Measurements from ENCODE around the gene ALDH3B2.

Gene ALDH3B2

GRCh38 chr11:67634366-67635230 is 39.8 kb downstream of the ALDH3B2 start:
- ChIA-PET CTCF (interaction anchor here (0.7 to 2.6 kb wide), 3 partner anchors 25 to 63 kb away, joined by 3 to 8 read pairs (median 3); no protein-coding TSS in a partner anchor), POLR2A (interaction anchor here (0.6 kb wide), 1 partner anchor 17 kb away, joined by 5 read pairs; no protein-coding TSS in a partner anchor)
- Histone ChIP-seq H3K9me3 (ENCODE audit: control insufficient read depth, insufficient read depth, low read depth, low read length) (no peaks in the 10 kb centered on the region), H3K4me3 (ENCODE audit: low read depth, low read length) (no peak overlapping the region), H3K4me1 (ENCODE audit: control insufficient read depth, insufficient read depth, low read length) (no peaks in the 10 kb centered on the region), H3K27ac (ENCODE audit: extremely low read depth, low read depth, low read length) (no peak overlapping the region), H3K36me3 (ENCODE audit: control insufficient read depth in 2 of 2, insufficient read depth in 1 of 2, low read length in 2 of 2) (no peaks in the 10 kb centered on the region)
- no peak for TF ChIP-seq ZNF416 (tag by site-specific recombination; IDR thresholded peaks at IDR 0.05)
- TF ChIP-seq, protein P1, sequence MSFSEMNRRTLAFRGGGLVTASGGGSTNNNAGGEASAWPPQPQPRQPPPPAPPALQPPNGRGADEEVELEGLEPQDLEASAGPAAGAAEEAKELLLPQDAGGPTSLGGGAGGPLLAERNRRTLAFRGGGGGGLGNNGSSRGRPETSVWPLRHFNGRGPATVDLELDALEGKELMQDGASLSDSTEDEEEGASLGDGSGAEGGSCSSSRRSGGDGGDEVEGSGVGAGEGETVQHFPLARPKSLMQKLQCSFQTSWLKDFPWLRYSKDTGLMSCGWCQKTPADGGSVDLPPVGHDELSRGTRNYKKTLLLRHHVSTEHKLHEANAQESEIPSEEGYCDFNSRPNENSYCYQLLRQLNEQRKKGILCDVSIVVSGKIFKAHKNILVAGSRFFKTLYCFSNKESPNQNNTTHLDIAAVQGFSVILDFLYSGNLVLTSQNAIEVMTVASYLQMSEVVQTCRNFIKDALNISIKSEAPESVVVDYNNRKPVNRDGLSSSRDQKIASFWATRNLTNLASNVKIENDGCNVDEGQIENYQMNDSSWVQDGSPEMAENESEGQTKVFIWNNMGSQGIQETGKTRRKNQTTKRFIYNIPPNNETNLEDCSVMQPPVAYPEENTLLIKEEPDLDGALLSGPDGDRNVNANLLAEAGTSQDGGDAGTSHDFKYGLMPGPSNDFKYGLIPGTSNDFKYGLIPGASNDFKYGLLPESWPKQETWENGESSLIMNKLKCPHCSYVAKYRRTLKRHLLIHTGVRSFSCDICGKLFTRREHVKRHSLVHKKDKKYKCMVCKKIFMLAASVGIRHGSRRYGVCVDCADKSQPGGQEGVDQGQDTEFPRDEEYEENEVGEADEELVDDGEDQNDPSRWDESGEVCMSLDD (tag by site-specific recombination; IDR thresholded peaks at IDR 0.05): no peak
- TF ChIP-seq ZFP41 (tag by site-specific recombination; IDR thresholded peaks at IDR 0.05; ENCODE audit: borderline replicate concordance): no peak
- TF ChIP-seq ZNF560 (tag by site-specific recombination; IDR thresholded peaks at IDR 0.05; ENCODE audit: borderline replicate concordance): no peak
- TF ChIP-seq ZNF76 (tag by site-specific recombination; IDR thresholded peaks at IDR 0.05; ENCODE audit: borderline replicate concordance, low read depth): no peak
- TF ChIP-seq ZNF19 (tag by site-specific recombination; IDR thresholded peaks at IDR 0.05; ENCODE audit: low read depth): no peak
- no peak for TF ChIP-seq ZNF792 (tag by site-specific recombination; IDR thresholded peaks at IDR 0.05)
- TF ChIP-seq OSR2 (tag by site-specific recombination; IDR thresholded peaks at IDR 0.05): no peak
- TF ChIP-seq SALL2 (tag by site-specific recombination; IDR thresholded peaks at IDR 0.05; ENCODE audit: borderline replicate concordance): no peak
- no peak for TF ChIP-seq GLIS2 (tag by site-specific recombination; IDR thresholded peaks at IDR 0.05)
- no peak for TF ChIP-seq ZNF677 (tag by site-specific recombination; IDR thresholded peaks at IDR 0.05)
- TF ChIP-seq ZNF768 (tag by site-specific recombination; IDR thresholded peaks at IDR 0.05): no peak
- TF ChIP-seq ZNF623 (tag by site-specific recombination; IDR thresholded peaks at IDR 0.05): no peak
- no peak for TF ChIP-seq ZNF202 (tag by site-specific recombination; IDR thresholded peaks at IDR 0.05; ENCODE audit: borderline replicate concordance)

- ChIA-PET CTCF (interaction anchor here (2.6 kb wide), 1 partner anchor 26 kb away, joined by 8 read pairs; no protein-coding TSS in a partner anchor), POLR2A (interaction anchor here (0.6 kb wide), 1 partner anchor 17 kb away, joined by 5 read pairs; no protein-coding TSS in a partner anchor)
- no peaks in the 10 kb centered on the region for H3K9me3 ChIP-seq (ENCODE audit: control insufficient read depth, insufficient read depth, low read depth, low read length)
- no peak overlapping the region for H3K4me3 ChIP-seq (ENCODE audit: low read depth, low read length)
- H3K27ac ChIP-seq (ENCODE audit: extremely low read depth, low read depth, low read length): no peak overlapping the region
- no peaks in the 10 kb centered on the region for H3K36me3 ChIP-seq (ENCODE audit: control insufficient read depth in 2 of 2, insufficient read depth in 1 of 2, low read length in 2 of 2)
- H3K4me1 ChIP-seq (ENCODE audit: control insufficient read depth, insufficient read depth, low read length): no peaks in the 10 kb centered on the region
- no peak for TF ChIP-seq BCL11A (tag by site-specific recombination; IDR thresholded peaks at IDR 0.05; ENCODE audit: low read depth)
- TF ChIP-seq ZNF266 (tag by site-specific recombination; IDR thresholded peaks at IDR 0.05; ENCODE audit: low read depth): no peak
- no peak for TF ChIP-seq ZNF501 (tag by site-specific recombination; IDR thresholded peaks at IDR 0.05)
- no peak for TF ChIP-seq MEIS1 (CRISPR knock-in tag; IDR thresholded peaks at IDR 0.05; ENCODE audit: borderline replicate concordance)
- TF ChIP-seq, protein P2, sequence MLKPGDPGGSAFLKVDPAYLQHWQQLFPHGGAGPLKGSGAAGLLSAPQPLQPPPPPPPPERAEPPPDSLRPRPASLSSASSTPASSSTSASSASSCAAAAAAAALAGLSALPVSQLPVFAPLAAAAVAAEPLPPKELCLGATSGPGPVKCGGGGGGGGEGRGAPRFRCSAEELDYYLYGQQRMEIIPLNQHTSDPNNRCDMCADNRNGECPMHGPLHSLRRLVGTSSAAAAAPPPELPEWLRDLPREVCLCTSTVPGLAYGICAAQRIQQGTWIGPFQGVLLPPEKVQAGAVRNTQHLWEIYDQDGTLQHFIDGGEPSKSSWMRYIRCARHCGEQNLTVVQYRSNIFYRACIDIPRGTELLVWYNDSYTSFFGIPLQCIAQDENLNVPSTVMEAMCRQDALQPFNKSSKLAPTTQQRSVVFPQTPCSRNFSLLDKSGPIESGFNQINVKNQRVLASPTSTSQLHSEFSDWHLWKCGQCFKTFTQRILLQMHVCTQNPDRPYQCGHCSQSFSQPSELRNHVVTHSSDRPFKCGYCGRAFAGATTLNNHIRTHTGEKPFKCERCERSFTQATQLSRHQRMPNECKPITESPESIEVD (tag by site-specific recombination; IDR thresholded peaks at IDR 0.05): no peak
- TF ChIP-seq ZNF311 (tag by site-specific recombination; IDR thresholded peaks at IDR 0.05; ENCODE audit: borderline replicate concordance): no peak
- TF ChIP-seq, protein P3, sequence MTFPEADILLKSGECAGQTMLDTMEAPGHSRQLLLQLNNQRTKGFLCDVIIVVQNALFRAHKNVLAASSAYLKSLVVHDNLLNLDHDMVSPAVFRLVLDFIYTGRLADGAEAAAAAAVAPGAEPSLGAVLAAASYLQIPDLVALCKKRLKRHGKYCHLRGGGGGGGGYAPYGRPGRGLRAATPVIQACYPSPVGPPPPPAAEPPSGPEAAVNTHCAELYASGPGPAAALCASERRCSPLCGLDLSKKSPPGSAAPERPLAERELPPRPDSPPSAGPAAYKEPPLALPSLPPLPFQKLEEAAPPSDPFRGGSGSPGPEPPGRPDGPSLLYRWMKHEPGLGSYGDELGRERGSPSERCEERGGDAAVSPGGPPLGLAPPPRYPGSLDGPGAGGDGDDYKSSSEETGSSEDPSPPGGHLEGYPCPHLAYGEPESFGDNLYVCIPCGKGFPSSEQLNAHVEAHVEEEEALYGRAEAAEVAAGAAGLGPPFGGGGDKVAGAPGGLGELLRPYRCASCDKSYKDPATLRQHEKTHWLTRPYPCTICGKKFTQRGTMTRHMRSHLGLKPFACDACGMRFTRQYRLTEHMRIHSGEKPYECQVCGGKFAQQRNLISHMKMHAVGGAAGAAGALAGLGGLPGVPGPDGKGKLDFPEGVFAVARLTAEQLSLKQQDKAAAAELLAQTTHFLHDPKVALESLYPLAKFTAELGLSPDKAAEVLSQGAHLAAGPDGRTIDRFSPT (tag by site-specific recombination; IDR thresholded peaks at IDR 0.05): no peak
- TF ChIP-seq ZNF121 (tag by site-specific recombination; IDR thresholded peaks at IDR 0.05): no peak
- no peak for TF ChIP-seq ELK4 (IDR thresholded peaks at IDR 0.05; ENCODE audit: borderline replicate concordance, low read depth, low read length)
- TF ChIP-seq ZNF785 (tag by site-specific recombination; IDR thresholded peaks at IDR 0.05): no peak
Measured at GRCh38 chr11:67633758-67634365, 40.6 kb downstream of the ALDH3B2 start.
